WI38 (cell line): ENCODE measurements around the gene PRDM16.

Experiments
- H3K4me3 ChIP-seq: 2 replicates; pipeline ENCODE4 v1.5.1; 2011; ENCODE audit warnings: low read depth, mild to moderate bottlenecking, control low read depth, low read length
- TF ChIP-seq, protein P1 (sequence below): IDR thresholded peaks from 2 replicates; pipeline ENCODE4 v1.5.1; 2012; ENCODE audit warnings: low read depth, mild to moderate bottlenecking, control low read depth, low read length

PRDM16 gene

DNA sequence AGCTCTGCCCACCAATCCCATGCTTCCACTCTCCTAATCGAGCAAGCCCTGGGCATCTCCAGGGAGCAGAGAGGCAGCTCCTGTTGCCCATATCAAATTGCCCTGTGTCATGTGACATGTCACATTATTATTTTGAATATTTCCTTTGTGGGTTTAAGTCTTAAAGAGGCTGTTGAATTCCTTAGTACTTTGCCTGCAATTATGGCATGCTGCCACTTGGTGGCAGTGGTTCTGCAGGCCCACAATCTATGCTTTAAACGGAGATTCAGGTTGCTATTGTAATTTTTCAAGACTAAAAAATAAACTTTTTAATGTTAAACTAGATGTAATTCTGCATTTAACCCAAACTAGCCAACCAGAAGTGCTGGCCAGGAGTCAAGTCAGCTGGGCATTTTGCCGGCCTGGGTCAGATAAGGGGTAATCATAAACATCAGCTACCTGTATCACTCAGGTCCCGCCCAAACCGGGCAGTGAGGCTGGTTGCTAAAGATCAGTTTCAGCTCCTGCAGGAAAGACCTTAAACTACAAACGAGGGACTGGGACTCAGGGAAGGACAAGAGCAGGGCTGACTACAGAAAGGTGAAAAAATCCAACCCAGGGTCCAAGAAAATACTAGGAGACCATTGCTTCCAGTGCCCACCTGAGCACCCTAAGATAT is 348.2 kb downstream of the PRDM16 start:
- no peak overlapping the region for H3K4me3 ChIP-seq
- TF ChIP-seq, protein P1, sequence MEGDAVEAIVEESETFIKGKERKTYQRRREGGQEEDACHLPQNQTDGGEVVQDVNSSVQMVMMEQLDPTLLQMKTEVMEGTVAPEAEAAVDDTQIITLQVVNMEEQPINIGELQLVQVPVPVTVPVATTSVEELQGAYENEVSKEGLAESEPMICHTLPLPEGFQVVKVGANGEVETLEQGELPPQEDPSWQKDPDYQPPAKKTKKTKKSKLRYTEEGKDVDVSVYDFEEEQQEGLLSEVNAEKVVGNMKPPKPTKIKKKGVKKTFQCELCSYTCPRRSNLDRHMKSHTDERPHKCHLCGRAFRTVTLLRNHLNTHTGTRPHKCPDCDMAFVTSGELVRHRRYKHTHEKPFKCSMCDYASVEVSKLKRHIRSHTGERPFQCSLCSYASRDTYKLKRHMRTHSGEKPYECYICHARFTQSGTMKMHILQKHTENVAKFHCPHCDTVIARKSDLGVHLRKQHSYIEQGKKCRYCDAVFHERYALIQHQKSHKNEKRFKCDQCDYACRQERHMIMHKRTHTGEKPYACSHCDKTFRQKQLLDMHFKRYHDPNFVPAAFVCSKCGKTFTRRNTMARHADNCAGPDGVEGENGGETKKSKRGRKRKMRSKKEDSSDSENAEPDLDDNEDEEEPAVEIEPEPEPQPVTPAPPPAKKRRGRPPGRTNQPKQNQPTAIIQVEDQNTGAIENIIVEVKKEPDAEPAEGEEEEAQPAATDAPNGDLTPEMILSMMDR = peak; percentile 19; the same call in 1 of the 2 replicates

DNA sequence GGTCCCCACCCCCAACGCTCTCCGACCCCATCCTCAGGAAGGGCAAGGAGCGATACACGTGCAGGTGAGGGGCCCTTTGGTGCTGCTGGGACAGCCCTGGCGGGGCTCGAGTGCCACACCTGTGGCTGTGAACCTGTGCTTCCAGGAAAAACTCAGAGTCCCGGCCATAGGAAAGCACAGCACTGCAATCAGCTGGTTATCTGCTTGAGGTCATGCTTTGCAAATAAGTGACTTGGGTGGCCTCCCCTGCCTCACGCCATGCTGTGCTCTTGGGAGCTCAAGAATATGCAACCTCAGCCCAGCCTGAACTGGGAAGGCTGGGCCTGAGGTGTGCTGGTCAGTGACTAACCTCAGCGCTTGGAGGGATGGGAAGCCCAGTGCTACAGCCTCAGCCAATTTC is 348.9 kb downstream of the PRDM16 start:
- H3K4me3 ChIP-seq = no peak overlapping the region
- TF ChIP-seq, protein P1 = no peak

DNA sequence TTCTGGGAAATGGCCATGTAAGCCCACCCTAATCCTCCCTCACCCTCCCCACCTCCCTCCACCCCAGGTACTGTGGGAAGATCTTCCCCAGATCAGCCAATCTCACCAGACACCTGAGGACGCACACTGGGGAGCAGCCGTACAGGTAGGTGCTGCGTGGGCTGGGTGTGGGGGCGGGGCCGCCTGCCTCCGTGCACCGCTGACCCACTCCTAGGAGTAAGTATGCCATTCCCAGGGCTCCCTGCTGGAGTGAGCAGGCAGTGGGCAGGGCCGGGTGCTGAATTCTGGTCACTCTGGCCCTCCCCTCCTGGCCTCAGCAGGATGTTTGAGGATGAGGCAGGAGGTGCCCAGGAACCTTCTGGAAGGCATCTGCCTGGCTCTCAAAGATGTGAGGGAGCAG is 349.6 kb downstream of the PRDM16 start:
- TF ChIP-seq, protein P1 = no peak
- no peak overlapping the region for H3K4me3 ChIP-seq

DNA sequence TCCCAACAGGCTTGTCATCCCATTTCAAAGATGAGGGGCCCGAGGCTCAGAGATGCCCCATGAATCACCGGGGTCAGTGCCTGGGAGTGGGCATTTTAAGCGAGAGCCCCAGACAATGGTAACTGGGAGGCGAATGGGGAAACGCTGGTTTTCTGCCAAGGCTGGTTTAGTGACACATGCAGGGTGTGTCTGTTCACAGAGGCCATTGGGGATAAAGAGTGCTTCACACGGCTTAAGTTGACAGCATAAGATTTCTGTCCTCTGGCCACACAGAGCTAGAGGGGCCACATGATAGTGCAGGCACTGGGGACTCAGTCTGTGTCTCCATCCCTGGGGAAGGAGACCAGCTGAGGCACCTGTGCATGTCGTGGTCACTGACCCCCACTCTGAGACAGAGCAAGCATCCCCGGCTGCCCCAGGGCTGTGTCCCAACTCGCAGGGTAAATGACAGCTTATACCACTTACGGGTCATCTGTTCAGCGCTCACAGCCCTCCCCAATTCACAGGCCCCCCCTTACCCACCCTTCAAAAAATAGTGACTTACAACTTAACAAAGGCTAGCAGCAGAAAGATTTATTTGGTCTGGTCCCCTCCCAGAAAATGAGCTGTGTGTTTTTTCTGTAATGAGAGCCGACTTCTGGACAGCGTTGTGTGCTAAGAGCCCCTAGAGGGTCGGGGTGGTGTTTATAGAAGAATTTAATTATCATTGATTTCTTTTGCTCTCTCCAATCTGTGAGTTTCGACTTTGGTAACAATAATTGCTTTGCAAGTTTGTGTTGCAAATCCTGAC is 350.6 kb downstream of the PRDM16 start:
- TF ChIP-seq, protein P1 = no peak
- H3K4me3 ChIP-seq = no peak overlapping the region

DNA sequence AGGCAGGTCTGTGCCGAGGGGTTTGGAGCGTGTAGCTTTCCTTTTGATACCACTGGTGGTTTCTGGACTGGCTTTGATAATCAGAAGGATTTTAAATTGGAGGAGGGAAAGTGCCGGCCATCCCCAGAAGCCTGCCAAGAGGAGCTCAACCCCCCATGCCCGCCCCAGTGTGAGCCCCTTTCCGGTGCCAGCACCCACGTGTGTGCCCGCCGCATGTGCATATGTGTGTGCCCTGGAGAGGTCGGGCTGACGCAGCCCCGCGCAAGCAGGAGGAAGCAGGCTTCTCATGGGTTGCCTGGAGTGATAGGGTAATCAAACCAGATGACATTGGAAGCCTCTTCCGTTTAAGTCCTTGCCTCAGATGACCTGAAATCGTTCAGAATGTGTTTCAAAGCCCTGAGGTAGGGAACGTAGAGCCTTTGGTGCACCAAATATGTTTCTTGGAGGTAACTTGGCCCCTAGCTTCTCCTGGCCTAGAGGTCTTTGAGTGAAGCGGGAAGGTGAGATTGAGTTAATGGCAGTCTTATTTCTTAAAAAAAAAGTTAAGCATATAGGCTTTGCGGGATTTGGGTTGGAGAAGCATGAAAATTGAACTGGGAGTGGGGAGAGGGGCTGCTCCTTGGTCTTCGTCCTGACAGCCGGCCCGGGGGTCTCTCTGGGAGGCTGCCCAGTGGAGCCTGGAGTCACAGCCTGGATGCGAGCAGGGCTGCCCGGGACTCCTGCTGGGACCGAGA is 351.4 kb downstream of the PRDM16 start:
- TF ChIP-seq, protein P1 = no peak
- H3K4me3 ChIP-seq = no peak overlapping the region

DNA sequence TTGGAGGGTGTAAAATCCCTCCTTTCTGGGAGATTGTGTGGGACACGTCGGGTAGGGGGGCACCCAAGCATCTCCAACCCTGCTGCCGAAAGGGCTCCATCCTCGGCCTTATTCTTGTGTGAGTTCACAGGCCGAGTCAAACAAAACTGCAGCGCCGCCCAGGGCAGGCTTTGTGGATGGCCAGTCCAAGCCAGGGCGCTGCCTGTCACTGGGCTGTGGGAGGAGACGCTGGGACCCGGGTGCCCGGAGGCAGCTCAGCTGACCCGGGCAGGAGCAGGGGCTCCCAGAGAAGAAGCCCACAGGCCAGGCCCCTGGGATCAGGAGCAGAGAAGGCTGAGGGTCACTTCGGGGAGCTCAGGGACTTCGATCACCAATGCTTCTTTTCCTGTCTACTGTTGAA is 353.6 kb downstream of the PRDM16 start:
- no peak overlapping the region for H3K4me3 ChIP-seq
- TF ChIP-seq, protein P1 = no peak

DNA sequence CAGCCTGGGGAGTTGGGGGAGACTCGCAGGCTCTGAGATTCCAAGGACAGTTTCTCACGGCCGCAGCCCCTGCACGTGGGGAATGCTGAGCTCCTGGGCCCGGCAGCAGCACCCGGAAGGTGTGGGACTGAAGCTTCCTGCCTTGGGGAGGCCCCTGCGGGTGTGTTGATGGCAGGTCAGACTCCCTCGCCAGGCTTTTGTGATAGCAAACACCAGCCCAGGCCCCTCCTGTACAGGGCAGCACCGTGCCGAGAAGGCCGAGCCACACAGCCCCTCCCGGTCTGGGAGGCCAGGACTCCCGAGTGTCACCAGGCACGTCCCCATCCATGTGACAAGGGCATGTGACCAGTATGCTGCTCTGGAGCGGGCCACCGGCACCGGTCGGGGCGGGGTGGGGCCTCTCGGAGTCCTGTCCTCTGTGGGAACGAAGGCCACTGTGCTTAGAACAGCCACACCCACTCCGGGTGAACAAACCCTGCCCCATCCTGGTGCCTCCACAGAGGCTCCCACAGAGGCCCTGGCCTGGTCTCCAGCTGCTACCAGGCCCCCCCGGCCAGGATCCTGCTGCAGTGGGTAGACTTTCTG is 354.3 kb downstream of the PRDM16 start:
- no peak overlapping the region for H3K4me3 ChIP-seq
- TF ChIP-seq, protein P1 = no peak
